GM23248 (cell line): ENCODE measurements around the gene TMEM244.

Experiments
- EZH2 ChIP-seq: fragments of 200-600 bp; sonication (generic); IDR thresholded peaks from 2 replicates; pipeline ENCODE4 v1.6.1; 2018; ENCODE audit warnings: antibody characterized with exemption, mild to moderate bottlenecking; ENCODE audit not compliant: insufficient read depth, poor library complexity, severe bottlenecking
- EZH2phosphoT487 ChIP-seq: fragments of 200-600 bp; sonication (generic); IDR thresholded peaks from 2 replicates; pipeline ENCODE4 v1.6.1; 2018; ENCODE audit warnings: antibody characterized with exemption, moderate library complexity, mild to moderate bottlenecking, low read depth; ENCODE audit not compliant: insufficient read depth

DNA sequence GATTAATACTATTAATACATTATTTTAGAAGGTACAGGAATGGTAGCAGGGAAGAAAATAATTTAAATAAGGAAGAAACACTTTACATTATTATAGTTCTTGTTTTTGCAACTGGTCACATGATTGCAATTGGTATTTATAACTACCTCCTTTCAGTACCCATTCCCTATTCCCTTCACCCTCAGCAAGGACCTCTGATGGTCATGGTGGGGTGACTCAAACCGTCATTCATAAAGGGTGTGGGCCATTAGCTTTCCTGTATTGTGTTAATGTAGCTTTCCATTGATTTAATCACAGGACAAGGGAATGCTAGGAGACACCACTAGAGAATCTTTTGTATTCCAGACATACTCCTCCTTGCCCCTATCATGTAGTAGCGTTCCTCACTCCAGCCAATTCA is 47.2 kb upstream of the TMEM244 start:
- TF ChIP-seq EZH2 (no peak), EZH2phosphoT487 (no peak)
